Ectodermal cell (in vitro differentiated cells): ENCODE measurements around the gene SHTN1.

ENCODE experiments used
- H3K27ac ChIP-seq: 2 replicates; pipeline ENCODE4 v1.7.0; 2013; ENCODE audit warnings: mild to moderate bottlenecking, low read depth, low read length; ENCODE audit not compliant: insufficient read depth, poor library complexity, severe bottlenecking
- H3K27me3 ChIP-seq: 2 replicates; pipeline ENCODE4 v1.7.0; 2013; ENCODE audit warnings: mild to moderate bottlenecking, low read length; ENCODE audit not compliant: insufficient read depth, control insufficient read depth, poor library complexity, severe bottlenecking
- H3K36me3 ChIP-seq: one replicate; pipeline ENCODE4 v1.7.0; 2013; ENCODE audit warnings: low read length; ENCODE audit not compliant: control insufficient read depth, insufficient read depth
- H3K4me1 ChIP-seq: one replicate; pipeline ENCODE4 v1.7.0; 2013; ENCODE audit warnings: low read length; ENCODE audit not compliant: control insufficient read depth, insufficient read depth
- H3K4me3 ChIP-seq: 2 replicates; pipeline ENCODE4 v1.7.0; 2013; ENCODE audit warnings: low read depth, low read length, control low read depth; ENCODE audit not compliant: insufficient read depth
- H3K9me3 ChIP-seq: 2 replicates; pipeline ENCODE4 v1.7.0; 2013; ENCODE audit warnings: mild to moderate bottlenecking, low read length, moderate library complexity; ENCODE audit not compliant: control insufficient read depth
- WGBS, 2 experiments: methylation state at CpG; one replicate each; pipeline ENCODE4 v1.1.7; 2013; ENCODE audit warnings: missing lambda C conversion rate in 2 of 2; 5-methylcytosine and 5-hydroxymethylcytosine counted together

Gene SHTN1

GRCh38 chr10:116968331-116968730 lies 36.7 kb downstream of the SHTN1 start:
- 95 to 100% methylated on average over 2 to 3 of the region's 3 CpGs for WGBS, 2 experiments
- no peak overlapping the region for H3K4me3 ChIP-seq
- H3K27me3 ChIP-seq = no peaks in the 10 kb centered on the region
- no peaks in the 10 kb centered on the region for H3K4me1 ChIP-seq
- H3K9me3 ChIP-seq = no peaks in the 10 kb centered on the region
- no peak overlapping the region for H3K27ac ChIP-seq
- no peaks in the 10 kb centered on the region for H3K36me3 ChIP-seq

- 95% methylated on average over 9 of the region's 9 CpGs for WGBS, 2 experiments
- no peak overlapping the region for H3K27ac ChIP-seq
- no peaks in the 10 kb centered on the region for H3K9me3 ChIP-seq
- no peaks in the 10 kb centered on the region for H3K4me1 ChIP-seq
- no peak overlapping the region for H3K4me3 ChIP-seq
- H3K36me3 ChIP-seq = no peaks in the 10 kb centered on the region
- no peaks in the 10 kb centered on the region for H3K27me3 ChIP-seq
Measured at GRCh38 chr10:116961406-116962251, 43.4 kb downstream of the SHTN1 start.

GRCh38 chr10:116960066-116960776 lies 44.8 kb downstream of the SHTN1 start:
- H3K9me3 ChIP-seq = no peaks in the 10 kb centered on the region
- H3K27me3 ChIP-seq = no peaks in the 10 kb centered on the region
- no peak overlapping the region for H3K4me3 ChIP-seq
- no peak overlapping the region for H3K27ac ChIP-seq
- 93 to 95% methylated on average over 4 of the region's 5 CpGs for WGBS, 2 experiments
- no peaks in the 10 kb centered on the region for H3K36me3 ChIP-seq
- H3K4me1 ChIP-seq = no peaks in the 10 kb centered on the region

GRCh38 chr10:116952729-116953128 lies 52.3 kb downstream of the SHTN1 start:
- H3K4me1 ChIP-seq = no peaks in the 10 kb centered on the region
- H3K27ac ChIP-seq = no peak overlapping the region
- 83% methylated on average over 1 of the region's 1 CpG; no CpG with 5 or more reads in 1 of the 2 experiments for WGBS, 2 experiments
- H3K9me3 ChIP-seq = no peaks in the 10 kb centered on the region
- no peak overlapping the region for H3K4me3 ChIP-seq
- no peaks in the 10 kb centered on the region for H3K36me3 ChIP-seq
- H3K27me3 ChIP-seq = no peaks in the 10 kb centered on the region

GRCh38 chr10:116948530-116948870 lies 56.5 kb downstream of the SHTN1 start:
- H3K4me3 ChIP-seq = no peak overlapping the region
- no peaks in the 10 kb centered on the region for H3K4me1 ChIP-seq
- H3K9me3 ChIP-seq = no peaks in the 10 kb centered on the region
- H3K36me3 ChIP-seq = no peaks in the 10 kb centered on the region
- no peak overlapping the region for H3K27ac ChIP-seq
- H3K27me3 ChIP-seq = no peaks in the 10 kb centered on the region
- 90 to 95% methylated on average over 1 of the region's 1 CpG for WGBS, 2 experiments

GRCh38 chr10:116947841-116948529 lies 57.0 kb downstream of the SHTN1 start:
- H3K4me1 ChIP-seq = no peaks in the 10 kb centered on the region
- H3K4me3 ChIP-seq = no peak overlapping the region
- 47 to 67% methylated on average over 1 to 2 of the region's 2 CpGs for WGBS, 2 experiments
- no peaks in the 10 kb centered on the region for H3K36me3 ChIP-seq
- no peaks in the 10 kb centered on the region for H3K9me3 ChIP-seq
- no peaks in the 10 kb centered on the region for H3K27me3 ChIP-seq
- H3K27ac ChIP-seq = no peak overlapping the region

- Histone ChIP-seq H3K9me3 (no peaks in the 10 kb centered on the region), H3K4me3 (no peak overlapping the region), H3K36me3 (no peaks in the 10 kb centered on the region), H3K27me3 (no peaks in the 10 kb centered on the region), H3K4me1 (no peaks in the 10 kb centered on the region), H3K27ac (no peak overlapping the region)
- 96 to 100% methylated on average over 2 of the region's 2 CpGs for WGBS, 2 experiments
Measured at GRCh38 chr10:116944911-116945310, 60.1 kb downstream of the SHTN1 start.

GRCh38 chr10:116931806-116932205 lies 73.2 kb downstream of the SHTN1 start:
- H3K4me3 ChIP-seq = no peak overlapping the region

GRCh38 chr10:116926426-116926825 lies 78.6 kb downstream of the SHTN1 start:
- WGBS, 2 experiments = 94 to 100% methylated on average over 1 to 3 of the region's 3 CpGs
- Histone ChIP-seq H3K9me3 (no peaks in the 10 kb centered on the region), H3K4me3 (no peak overlapping the region), H3K4me1 (no peaks in the 10 kb centered on the region), H3K27me3 (no peaks in the 10 kb centered on the region), H3K36me3 (no peaks in the 10 kb centered on the region), H3K27ac (no peak overlapping the region)

More at GRCh38 chr10:116931806-116932205, 73.2 kb downstream of the SHTN1 start:
- Histone ChIP-seq H3K27ac (no peak overlapping the region), H3K4me1 (no peaks in the 10 kb centered on the region), H3K36me3 (no peaks in the 10 kb centered on the region), H3K27me3 (no peaks in the 10 kb centered on the region), H3K9me3 (no peaks in the 10 kb centered on the region)
- WGBS, 2 experiments = 93 to 96% methylated on average over 6 of the region's 6 CpGs

- no peaks in the 10 kb centered on the region for H3K4me1 ChIP-seq
- H3K36me3 ChIP-seq = peaks cover 7% of the 10 kb centered on the region
- H3K9me3 ChIP-seq = no peaks in the 10 kb centered on the region
- WGBS, 2 experiments = 89 to 93% methylated on average over 3 of the region's 3 CpGs
- H3K27ac ChIP-seq = no peak overlapping the region
- H3K4me3 ChIP-seq = no peak overlapping the region
- no peaks in the 10 kb centered on the region for H3K27me3 ChIP-seq
Measured at GRCh38 chr10:116925056-116925455, 79.9 kb downstream of the SHTN1 start.
